DOHH2 (cell line): ENCODE data around the gene PSENEN.

Source experiments
- CTCF ChIP-seq: fragments of 200-600 bp; sonication (generic); IDR thresholded peaks from one replicate; pipeline ENCODE4 v1.5.1; 2014; ENCODE audit warnings: antibody characterized with exemption, mild to moderate bottlenecking, low read depth, low read length; ENCODE audit not compliant: poor library complexity, severe bottlenecking
- EZH2phosphoT487 ChIP-seq: fragments of 200-600 bp; sonication (generic); IDR thresholded peaks from 2 replicates; pipeline ENCODE4 v1.6.1; 2017; ENCODE audit warnings: borderline replicate concordance, mild to moderate bottlenecking, antibody characterized with exemption, low read length, moderate library complexity, mixed read lengths

DNA sequence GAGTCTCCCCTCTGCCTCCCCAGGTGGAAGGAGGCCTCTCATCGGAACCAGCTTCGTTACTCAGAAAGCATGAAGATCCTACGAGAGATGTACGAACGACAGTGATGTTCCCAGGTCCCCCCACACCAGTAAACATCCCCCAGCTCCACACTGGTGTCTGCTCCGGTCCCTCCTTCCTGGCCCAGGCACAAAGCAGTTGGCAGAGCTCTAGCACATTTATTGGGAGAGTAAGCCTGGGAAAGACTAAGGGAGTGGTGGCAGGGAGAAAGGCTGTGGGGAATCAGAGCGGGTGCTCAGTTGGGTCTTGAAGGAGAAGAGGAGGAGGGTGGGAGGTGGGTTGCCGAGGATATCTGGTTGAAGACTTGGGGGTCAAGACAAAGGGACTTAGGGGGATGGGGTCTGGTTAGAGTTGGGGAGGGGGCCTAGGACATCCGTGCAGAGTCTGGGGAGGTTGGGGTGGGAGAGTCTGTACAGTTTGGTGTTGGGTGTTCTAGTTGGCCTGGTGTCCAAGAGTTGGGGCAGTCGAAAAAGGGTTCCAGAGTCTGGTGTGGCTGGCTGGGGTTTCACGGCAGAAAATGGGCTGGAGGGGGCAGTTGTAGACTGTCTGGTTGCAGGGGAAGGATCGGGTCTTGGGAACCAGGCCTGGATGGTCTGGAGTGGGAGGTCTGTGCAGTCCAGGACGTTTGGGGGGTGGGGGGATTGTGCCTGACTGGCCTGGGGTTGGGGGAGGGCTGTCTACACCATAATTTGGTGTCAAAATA, 9.1 kb downstream of the PSENEN start:
- TF ChIP-seq CTCF = no peak
- no peak for TF ChIP-seq EZH2phosphoT487
